Colonic mucosa (tissue), 4 donors: ENCODE data around the gene LGALS3BP. TPM values are rescaled to one million over a fixed set of nuclear protein-coding genes. Genes with fewer than 3 reads are reported as not detected.

Experiments
- DNase-seq: peaks from one replicate; pipeline ENCODE4 v3.0.0-alpha.2; 2020
- H3K27ac ChIP-seq: fragments of 200-600 bp; one replicate; pipeline ENCODE4 v1.8.0; 2021
- H3K27me3 ChIP-seq: fragments of 200-600 bp; one replicate; pipeline ENCODE4 v1.8.0; 2021
- H3K36me3 ChIP-seq: fragments of 200-600 bp; one replicate; pipeline ENCODE4 v1.8.0; 2021
- H3K4me1 ChIP-seq: fragments of 200-600 bp; one replicate; pipeline ENCODE4 v1.8.0; 2021; ENCODE audit warnings: mild to moderate bottlenecking
- H3K4me3 ChIP-seq: fragments of 200-600 bp; one replicate; pipeline ENCODE4 v1.8.0; 2021
- H3K9ac ChIP-seq, 2 donors: one replicate each; pipeline ENCODE4 v1.7.0; 2013; ENCODE audit warnings: control low read depth in 2 of 2, low read depth in 2 of 2, low read length in 2 of 2
- H3K9me3 ChIP-seq: fragments of 200-600 bp; one replicate; pipeline ENCODE4 v1.8.0; 2021
- CTCF ChIP-seq: fragments of 200-600 bp; IDR thresholded peaks from one replicate; pipeline ENCODE4 v1.8.0; 2022; ENCODE audit warnings: antibody characterized with exemption, mild to moderate bottlenecking
- intact Hi-C: fragments of 100-400 bp; cut with DNase I; formaldehyde crosslinking; loops from one replicate; pipeline ENCODE4 v1.14.1; 2022
- total RNA-seq, 2 donors: library from RNA; stranded (reverse); fragmentation: NEBNext Ultra II Directional in 1 of 2; extraction: Animal tissue kit (Norgen Biotek cat#: 25700) in 1 of 2; gene quantifications; one replicate each; pipeline ENCODE4 v1.2.1, GENCODE V29; 2021
- donor health status: healthy.
- donor health status: DM: no; HTN: no; CAD: no.
- donor health status: DM: no; HTN: no; CAD: no.

Gene LGALS3BP
- total RNA-seq, 2 donors from 2014 or later: 635 to 674 TPM

GRCh38 chr17:78922816-78923498 is 56.8 kb downstream of the LGALS3BP start:
- no peak for TF ChIP-seq CTCF
- intact Hi-C loops: loop anchor here (5.0 kb wide), 1 partner anchor 56 kb away; no protein-coding TSS in a partner anchor
- H3K9me3 ChIP-seq: no peaks in the 10 kb centered on the region
- peak overlapping the region; percentile 74 for H3K27ac ChIP-seq
- peak overlapping the region; percentile 58 for H3K4me3 ChIP-seq
- peak overlapping the region in 1 of 2 donors; percentile 78 for H3K9ac ChIP-seq
- no peaks in the 10 kb centered on the region for H3K36me3 ChIP-seq
- no peaks in the 10 kb centered on the region for H3K27me3 ChIP-seq
- H3K4me1 ChIP-seq: peaks cover 10% of the 10 kb centered on the region
- DNase-seq: no peak

- H3K27me3 ChIP-seq: no peaks in the 10 kb centered on the region
- no peak overlapping the region for H3K27ac ChIP-seq
- intact Hi-C loops: loop anchor here (5.0 kb wide), 1 partner anchor 54 kb away; no protein-coding TSS in a partner anchor
- H3K36me3 ChIP-seq: no peaks in the 10 kb centered on the region
- peaks cover 10% of the 10 kb centered on the region for H3K4me1 ChIP-seq
- no peak for TF ChIP-seq CTCF
- no peaks in the 10 kb centered on the region for H3K9me3 ChIP-seq
- peak overlapping the region in 1 of 2 donors; percentile 55 for H3K9ac ChIP-seq
- no peak for DNase-seq
- H3K4me3 ChIP-seq: no peak overlapping the region
Measured at GRCh38 chr17:78921437-78921971, 58.2 kb downstream of the LGALS3BP start.

Other genes starting within 250 kb of the LGALS3BP start
- 10 to 100 TPM; 54.6 to 68.9 TPM for gene CYTH1, start 197.7 kb downstream of the LGALS3BP start, total RNA-seq
- 10 to 100 TPM; 27.4 to 32.6 TPM for gene USP36, start 139.1 kb downstream of the LGALS3BP start, total RNA-seq
- under 1 TPM; 0.72 to 0.82 TPM for gene CEP295NL, start 76.7 kb downstream of the LGALS3BP start, total RNA-seq
- 10 to 100 TPM; 42.8 to 86.1 TPM for gene TIMP2, start 54.5 kb downstream of the LGALS3BP start, total RNA-seq
- gene CANT1, start 29.8 kb upstream of the LGALS3BP start, total RNA-seq: 100 to 1,000 TPM; 247 to 390 TPM
- gene C1QTNF1, start 44.2 kb upstream of the LGALS3BP start, total RNA-seq: 10 to 100 TPM; 10.4 to 12.1 TPM
- gene ENGASE, start 94.9 kb upstream of the LGALS3BP start, total RNA-seq: 100 to 1,000 TPM in 1 of 2 donors, 10 to 100 TPM in 1; 53.4 to 111 TPM